ENCODE measurements around the gene PRKCH.

Gene PRKCH

DNA sequence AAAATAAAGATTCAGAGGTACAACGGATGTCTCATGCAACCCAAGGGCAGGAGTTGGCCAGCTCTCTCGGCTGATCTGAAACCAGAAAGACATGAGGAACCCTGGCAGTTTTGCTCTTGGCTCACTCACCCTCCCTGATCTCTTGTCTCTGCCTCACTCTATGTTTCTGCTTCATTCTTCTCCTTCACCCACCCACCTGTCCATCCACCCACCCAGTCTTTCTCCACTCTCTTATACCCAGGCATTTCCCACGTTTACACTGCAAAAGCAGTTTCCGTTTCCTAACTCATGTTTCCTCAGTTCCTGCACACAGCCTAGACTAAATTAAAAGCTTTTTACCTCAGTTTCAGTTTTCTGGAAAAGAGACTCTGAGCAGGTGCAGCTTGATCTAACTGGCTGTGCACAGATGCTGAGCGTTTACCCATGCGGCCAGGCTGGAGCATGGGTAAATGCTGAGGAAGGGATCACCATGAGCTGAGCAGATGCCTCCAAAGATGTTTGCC lies 157.6 kb downstream of the PRKCH start:
- DNase-seq: peak; percentile 79

DNA sequence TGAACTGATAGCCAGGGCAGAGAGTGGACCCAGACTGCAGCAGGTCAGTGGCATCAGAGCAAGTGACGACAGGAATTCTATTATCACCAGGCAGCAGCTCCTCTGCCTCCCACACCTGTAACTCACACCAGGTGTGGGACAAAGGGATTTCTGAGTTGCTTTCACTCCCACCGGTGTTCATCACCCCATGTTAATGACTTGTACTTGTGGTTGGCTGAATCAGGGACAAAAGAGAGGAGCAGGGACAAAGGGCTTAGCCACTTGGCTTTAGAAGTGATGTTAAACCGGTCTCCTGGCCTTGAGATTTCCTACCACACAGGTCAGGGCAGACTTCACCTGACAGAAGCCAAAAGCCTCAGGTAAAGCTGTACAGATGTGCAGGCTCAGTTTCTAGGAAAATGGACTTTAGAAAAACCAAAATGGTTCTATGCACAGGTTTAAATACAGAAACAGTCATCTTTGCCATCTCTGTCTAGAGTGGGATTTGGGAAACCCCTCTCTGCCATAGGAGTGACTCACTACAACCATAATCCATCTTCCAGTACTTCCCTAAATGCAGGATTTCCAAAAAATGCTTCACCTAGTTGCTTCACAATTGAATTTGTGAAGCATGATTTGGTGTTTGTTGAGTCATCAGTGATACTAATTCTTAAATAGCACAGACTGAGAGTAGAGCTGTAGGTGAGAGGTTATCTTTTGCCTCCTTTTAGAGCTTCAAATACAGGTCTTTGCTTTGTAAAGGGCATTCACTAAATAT lies 158.5 kb downstream of the PRKCH start:
- DNase-seq: no peak

DNA sequence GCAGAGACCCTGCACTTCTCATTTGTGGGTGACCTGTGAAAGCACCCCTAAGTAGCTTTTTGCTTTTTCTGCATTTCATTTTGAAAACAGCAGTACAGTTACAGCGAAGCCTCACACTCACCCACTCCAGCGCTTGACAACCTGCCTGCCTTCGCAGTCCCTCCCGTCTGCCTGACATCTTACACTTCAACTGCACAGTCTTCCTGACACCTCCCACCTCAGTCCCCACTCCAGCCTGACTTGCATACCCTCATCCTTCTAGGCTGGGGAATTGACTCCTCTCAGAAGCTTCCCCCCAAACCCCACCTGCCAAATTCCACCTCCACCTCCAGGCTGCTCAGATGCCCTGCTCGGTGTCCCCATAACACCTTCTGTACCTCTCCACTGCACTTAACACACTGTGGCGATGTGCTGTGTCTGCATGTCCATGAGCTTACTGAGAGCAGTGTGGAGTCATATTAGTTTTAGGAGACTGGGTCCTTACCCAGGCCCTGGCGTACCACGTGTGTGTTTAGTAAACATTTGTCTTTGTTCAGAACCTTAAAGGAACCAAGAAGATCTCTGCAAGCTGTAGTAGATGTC lies 159.4 kb downstream of the PRKCH start:
- no peak for DNase-seq

- no peak for DNase-seq
Observed at GRCh38 chr14:61481701-61482100, 160.3 kb downstream of the PRKCH start.

DNA sequence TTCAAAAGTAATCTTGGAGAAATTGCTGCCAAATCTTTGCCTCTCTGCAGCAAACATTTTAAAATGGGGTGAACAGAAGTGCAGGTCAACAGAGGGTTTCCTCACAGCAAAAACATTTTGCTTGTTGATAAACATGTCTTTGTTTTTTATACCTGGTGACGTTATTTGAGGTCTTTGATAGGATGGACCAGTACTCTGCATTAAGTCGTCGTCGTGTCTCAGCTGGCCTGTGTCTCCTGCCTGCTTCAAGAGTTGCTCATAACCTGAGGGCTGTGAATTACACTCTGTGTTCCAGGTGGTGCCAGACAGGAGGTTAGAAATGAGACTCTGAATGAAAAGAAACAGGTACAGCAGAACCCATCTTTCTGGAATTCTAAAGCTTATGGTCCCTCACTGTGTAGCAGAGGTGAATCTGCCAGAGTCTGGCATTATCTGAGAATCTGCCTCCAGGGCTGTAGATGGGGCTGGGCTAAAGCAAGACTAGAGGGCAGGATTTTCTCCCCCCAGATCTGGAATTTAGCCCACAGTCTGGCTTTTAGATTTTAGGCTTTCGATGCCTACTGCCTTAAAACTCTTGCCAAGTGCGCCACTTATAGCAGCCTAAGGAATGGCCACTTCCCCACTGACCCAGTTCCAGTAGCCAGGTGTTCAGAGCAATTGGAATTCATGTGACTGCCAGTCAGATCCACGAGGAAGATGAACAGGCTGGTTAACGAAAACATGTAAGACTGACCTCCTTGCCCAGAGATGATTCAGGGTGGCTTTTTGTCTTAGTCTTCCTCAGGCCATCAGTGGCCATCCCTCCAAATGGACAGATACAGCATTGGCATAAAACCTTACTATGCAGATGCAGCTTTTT lies 161.2 kb downstream of the PRKCH start:
- no peak for DNase-seq

DNA sequence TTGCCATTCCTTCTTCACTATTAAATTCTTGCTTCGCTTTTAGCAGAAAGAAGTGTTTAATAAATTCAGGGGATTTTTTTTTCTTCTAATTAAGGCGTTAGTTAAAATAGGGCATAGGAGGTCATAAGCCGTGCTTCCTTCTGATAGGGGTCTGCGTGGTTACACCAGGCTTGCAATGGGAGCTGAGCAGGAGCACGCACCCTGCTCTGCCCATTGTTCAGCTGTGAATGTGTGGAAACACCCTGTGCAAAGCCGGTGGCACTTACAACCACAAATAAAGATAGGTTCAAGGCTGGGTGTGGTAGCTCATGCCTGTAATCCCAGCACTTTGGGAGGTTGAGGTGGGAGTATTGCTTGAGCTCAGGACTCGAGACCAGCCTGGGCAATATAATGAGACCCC lies 162.1 kb downstream of the PRKCH start:
- no peak for DNase-seq

GRCh38 chr14:61484031-61484430 lies 162.7 kb downstream of the PRKCH start:
- no peak for DNase-seq

- DNase-seq: no peak
Observed at GRCh38 chr14:61484826-61485584, 163.6 kb downstream of the PRKCH start.

DNA sequence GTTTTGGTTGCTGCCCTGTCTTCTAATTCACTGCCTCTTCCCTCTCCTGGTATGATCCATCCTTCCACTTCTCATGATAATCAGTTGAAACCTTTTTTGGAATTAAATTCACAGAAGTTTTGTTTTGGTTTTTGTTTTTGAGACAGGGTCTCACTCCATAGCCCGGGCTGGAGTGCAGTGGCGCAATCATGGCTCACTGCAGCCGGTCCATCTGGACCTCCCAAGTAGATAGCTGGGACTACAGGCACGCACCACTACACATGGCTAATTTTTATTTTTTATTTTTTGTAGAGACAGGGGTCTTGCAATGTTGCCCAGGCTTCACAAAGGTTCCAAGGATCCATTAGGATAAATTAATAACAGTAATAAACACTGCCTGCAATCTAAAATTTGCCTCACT lies 164.3 kb downstream of the PRKCH start:
- DNase-seq: no peak

DNA sequence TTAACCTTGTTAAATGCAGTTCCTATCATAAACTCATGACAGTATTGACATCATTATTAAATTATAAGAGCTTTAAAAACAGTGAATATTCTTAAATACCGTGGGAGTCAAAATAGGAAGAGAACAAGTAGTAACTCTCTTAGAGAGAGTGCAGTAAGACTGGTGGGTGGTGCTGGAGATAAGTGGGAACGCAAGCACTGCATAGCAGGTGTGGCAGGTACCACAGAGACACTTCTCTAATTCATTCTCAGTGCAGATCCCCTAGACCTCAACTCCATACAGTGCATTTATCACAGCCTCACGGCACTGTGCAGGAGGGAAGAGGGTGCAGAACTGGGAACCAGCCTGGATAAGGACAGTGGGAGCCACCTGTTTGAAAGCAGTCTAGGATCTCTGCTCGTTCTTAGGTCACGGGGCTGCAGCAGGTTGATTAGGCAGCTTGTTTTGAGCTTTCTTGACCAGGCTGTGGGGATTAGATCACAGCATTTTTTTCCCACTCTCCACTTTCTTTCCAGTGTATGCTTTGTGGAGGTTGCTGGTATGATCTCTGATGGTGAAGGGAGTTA lies 165.6 kb downstream of the PRKCH start:
- no peak for DNase-seq

GRCh38 chr14:61488417-61489401 lies 167.3 kb downstream of the PRKCH start:
- no peak for DNase-seq

GRCh38 chr14:61489512-61489911 lies 168.1 kb downstream of the PRKCH start:
- peak; percentile 7 for DNase-seq

GRCh38 chr14:61489932-61490331 lies 168.6 kb downstream of the PRKCH start:
- peak; percentile 86 for DNase-seq

GRCh38 chr14:61491224-61491623 lies 169.8 kb downstream of the PRKCH start:
- no peak for DNase-seq

GRCh38 chr14:61491876-61492434 lies 170.6 kb downstream of the PRKCH start:
- DNase-seq: no peak

DNA sequence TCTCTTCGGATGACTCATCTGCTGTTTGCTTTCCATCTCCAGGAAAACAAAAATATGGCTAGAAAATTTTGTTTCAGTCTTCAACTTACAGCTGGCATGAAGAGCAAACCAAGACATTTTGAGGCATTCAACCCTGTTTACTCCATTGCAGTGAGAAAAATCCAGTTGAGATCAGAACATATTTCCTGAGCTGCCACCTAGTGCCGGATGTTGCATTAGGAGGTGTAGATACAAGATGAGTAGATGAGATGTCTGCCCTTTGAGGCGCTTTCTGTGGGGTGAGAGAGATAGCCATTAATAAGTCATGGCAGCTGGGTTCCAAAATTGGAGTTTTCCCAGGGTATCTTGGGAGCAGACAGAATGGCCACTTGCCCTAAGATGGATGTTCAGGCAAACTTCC lies 171.1 kb downstream of the PRKCH start:
- DNase-seq: no peak

GRCh38 chr14:61493239-61493638 lies 171.9 kb downstream of the PRKCH start:
- DNase-seq: no peak

- no peak for DNase-seq
Observed at GRCh38 chr14:61494018-61494417, 172.6 kb downstream of the PRKCH start.

DNA sequence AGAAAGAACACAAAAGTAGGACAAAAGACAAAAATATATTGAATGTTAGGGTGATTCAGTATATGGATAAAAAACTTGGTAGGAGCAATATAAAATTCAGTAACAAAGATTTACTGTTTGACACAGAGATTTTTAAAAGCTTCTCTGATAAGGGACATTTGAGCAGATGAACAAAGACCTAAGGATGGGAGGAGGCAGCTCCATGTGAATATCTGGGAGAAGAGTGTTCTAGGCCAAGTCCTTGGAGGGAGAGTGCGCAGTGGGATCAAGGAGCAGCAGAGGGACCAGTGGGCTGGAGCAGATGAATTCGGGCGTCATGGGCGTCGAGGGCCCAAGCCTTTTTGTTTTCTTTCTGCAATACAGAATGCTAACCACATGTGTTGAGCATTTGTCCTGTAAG lies 174.4 kb downstream of the PRKCH start:
- DNase-seq: no peak

DNA sequence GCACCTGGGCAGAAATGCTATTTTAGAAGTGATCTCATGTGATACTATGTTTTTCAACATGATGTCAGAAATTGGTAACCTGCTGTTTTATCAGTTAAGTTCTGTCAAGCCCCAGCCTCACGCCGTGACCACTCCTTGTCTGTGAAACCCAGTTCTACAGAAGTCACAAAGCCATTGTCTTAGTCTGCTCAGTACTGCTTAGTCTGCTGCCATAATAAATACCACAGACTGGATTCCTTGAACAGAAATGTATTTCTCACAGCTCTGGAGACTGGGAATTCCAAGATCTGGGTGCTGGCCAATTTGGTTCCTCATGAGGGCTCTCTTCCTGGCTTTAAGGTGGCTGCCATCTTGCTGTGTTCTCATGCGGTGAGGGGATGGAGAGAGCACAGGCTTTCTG lies 176.9 kb downstream of the PRKCH start:
- DNase-seq: no peak

DNA sequence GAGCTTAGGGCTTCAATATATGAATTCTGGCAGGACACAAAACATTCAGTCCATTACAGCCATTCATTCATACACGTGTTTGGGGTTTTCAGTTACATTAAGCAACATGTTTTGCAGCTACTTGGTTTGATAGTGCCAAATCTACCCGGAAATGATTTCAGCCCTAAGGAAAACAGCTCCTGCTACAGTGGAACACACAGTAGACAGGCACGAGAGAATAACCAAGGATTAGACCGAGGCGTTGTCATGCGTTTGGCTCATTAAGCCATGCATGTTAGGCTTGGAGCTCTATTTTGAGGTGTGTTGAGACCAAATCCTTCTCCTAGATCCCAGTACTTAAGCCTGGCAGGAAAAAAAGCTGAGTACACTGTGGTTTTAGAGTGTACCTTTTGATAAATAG lies 177.4 kb downstream of the PRKCH start:
- DNase-seq: no peak
